Ovary (tissue), 9 donors: ENCODE data around the gene ADAMTS20. TPM values are rescaled to one million over a fixed set of nuclear protein-coding genes. Genes with fewer than 3 reads are reported as not detected.

Experiments used
- DNase-seq, 5 donors: peaks; one replicate each; pipeline ENCODE4 v3.0.0-alpha.2; 2019 to 2020
- H3K27ac ChIP-seq, 2 donors: fragments of 200-600 bp; one replicate each; pipeline versions ENCODE4 v1.5.1 to v1.8.0; 2019 to 2022
- H3K27me3 ChIP-seq: fragments of 200-600 bp; one replicate; pipeline ENCODE4 v1.8.0; 2022
- H3K36me3 ChIP-seq: fragments of 200-600 bp; sonication (generic); one replicate; pipeline ENCODE4 v1.5.1; 2019
- H3K4me1 ChIP-seq: one replicate; pipeline ENCODE4 v1.8.1; 2013; ENCODE audit warnings: mild to moderate bottlenecking, moderate library complexity; ENCODE audit not compliant: insufficient read depth
- H3K4me3 ChIP-seq: fragments of 200-600 bp; sonication (generic); one replicate; pipeline ENCODE4 v1.5.1; 2017
- H3K9me3 ChIP-seq, 2 donors: fragments of 200-600 bp in 1 of 2; sonication (generic) in 1 of 2; one replicate each; pipeline versions ENCODE4 v1.5.1 to v1.8.1; 2013 to 2019; ENCODE audit warnings: mild to moderate bottlenecking in 1 of 2, moderate library complexity in 1 of 2
- EP300 ChIP-seq: sonication (generic); formaldehyde crosslinking; IDR thresholded peaks from one replicate; pipeline ENCODE4 v1.6.1; 2017; ENCODE audit warnings: antibody characterized with exemption
- POLR2A ChIP-seq: fragments of 450-650 bp; IDR thresholded peaks from one replicate; pipeline ENCODE4 v1.6.1; 2017; ENCODE audit warnings: antibody characterized with exemption, mild to moderate bottlenecking, moderate library complexity
- WGBS, 3 donors: extraction: QIAGEN DNeasy Blood & Tissue Kit in 1 of 3; methylation state at CpG; one replicate each; pipeline versions ENCODE4 v1.1.5 to v1.1.7; 2013 to 2017; 5-methylcytosine and 5-hydroxymethylcytosine counted together
- intact Hi-C, 4 donors: fragments of 100-400 bp; cut with DNase I; formaldehyde crosslinking; loops; one replicate each; pipeline versions ENCODE4 v1.11.0 to v1.15.1; 2022 to 2023
- polyA plus RNA-seq, 2 donors: library from polyadenylated mRNA; stranded (reverse); fragments of 200-250 nt in 1 of 2; fragments of 350-450 nt in 1 of 2; fragmentation: Illumina TruSeq in 1 of 2; extraction: RNeasy Lipid Tissue Mini Kit (QIAGEN cat#74804) in 1 of 2; gene quantifications; one replicate each; pipeline ENCODE4 v1.2.3, GENCODE V29; 2013 to 2014
- total RNA-seq, 7 donors: library from RNA; depleted of rRNA in 2 of 7; stranded (reverse); fragments of >200 nt in 2 of 7; fragmentation: NEBNext Ultra II Directional in 3 of 7; extraction: Animal tissue kit (Norgen Biotek cat#: 25700) in 3 of 7; gene quantifications; one replicate each; pipeline versions ENCODE4 v1.1.0 to v1.2.4, GENCODE V29; 2016 to 2023
- TF ChIP-seq, protein P1 (sequence below), 3 donors: fragments of 450-650 bp in 2 of 3; fragments of 200-600 bp in 1 of 3; IDR thresholded peaks; one replicate each; pipeline versions ENCODE4 v1.5.1 to v1.8.0; 2016 to 2022; ENCODE audit warnings: antibody characterized with exemption in 3 of 3, mild to moderate bottlenecking in 1 of 3
- donor health status: DM: no; HTN: no; CAD: no; lungs with moderate emphysema.
- donor health status: DM: no; HTN: no; CAD: no.
- donor health status: Bipolar disorder and iron deficiency.
- donor health status: DM: yes; HTN: yes; CAD: no.
- donor health status: DM: no; HTN: no; CAD: no.
- donor health status: DM: yes; HTN: yes; CAD: no.

ADAMTS20 gene
- total and polyA plus RNA-seq, 9 donors, result 0.23 TPM; not detected in 8

DNA sequence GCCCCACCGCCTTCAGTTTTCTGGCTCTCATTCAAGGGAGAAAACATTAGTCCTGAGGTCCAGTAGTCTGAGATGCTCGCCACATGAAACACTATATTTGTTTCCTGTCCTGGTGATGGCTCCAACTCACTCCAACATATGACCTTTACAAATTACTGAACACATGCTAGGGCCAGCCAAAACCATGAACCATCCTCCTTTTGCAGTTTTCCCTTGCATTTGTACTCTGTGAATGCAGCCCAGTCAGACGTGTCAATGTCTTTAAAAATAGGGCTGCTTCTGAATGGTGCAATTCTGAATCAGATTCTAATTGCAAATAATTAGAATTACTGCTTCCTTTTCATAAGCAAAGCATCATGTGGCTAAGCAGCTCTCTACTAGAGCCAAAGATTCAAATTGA is 36.0 kb downstream of the ADAMTS20 start:
- WGBS, 3 donors, result 51 to 62% (median 58%) methylated on average over 3 of the region's 3 CpGs
- DNase-seq, result no peak
- Histone ChIP-seq H3K4me1 (no peaks in the 10 kb centered on the region), H3K36me3 (no peaks in the 10 kb centered on the region), H3K27me3 (no peaks in the 10 kb centered on the region), H3K4me3 (no peak overlapping the region), H3K9me3 (no peaks in the 10 kb centered on the region), H3K27ac (no peak overlapping the region)
- TF ChIP-seq, protein P1, sequence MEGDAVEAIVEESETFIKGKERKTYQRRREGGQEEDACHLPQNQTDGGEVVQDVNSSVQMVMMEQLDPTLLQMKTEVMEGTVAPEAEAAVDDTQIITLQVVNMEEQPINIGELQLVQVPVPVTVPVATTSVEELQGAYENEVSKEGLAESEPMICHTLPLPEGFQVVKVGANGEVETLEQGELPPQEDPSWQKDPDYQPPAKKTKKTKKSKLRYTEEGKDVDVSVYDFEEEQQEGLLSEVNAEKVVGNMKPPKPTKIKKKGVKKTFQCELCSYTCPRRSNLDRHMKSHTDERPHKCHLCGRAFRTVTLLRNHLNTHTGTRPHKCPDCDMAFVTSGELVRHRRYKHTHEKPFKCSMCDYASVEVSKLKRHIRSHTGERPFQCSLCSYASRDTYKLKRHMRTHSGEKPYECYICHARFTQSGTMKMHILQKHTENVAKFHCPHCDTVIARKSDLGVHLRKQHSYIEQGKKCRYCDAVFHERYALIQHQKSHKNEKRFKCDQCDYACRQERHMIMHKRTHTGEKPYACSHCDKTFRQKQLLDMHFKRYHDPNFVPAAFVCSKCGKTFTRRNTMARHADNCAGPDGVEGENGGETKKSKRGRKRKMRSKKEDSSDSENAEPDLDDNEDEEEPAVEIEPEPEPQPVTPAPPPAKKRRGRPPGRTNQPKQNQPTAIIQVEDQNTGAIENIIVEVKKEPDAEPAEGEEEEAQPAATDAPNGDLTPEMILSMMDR (IDR thresholded peaks at IDR 0.05), result no peak
- TF ChIP-seq EP300 (no peak), POLR2A (no peak)
- intact Hi-C loops, result no loop called here

DNA sequence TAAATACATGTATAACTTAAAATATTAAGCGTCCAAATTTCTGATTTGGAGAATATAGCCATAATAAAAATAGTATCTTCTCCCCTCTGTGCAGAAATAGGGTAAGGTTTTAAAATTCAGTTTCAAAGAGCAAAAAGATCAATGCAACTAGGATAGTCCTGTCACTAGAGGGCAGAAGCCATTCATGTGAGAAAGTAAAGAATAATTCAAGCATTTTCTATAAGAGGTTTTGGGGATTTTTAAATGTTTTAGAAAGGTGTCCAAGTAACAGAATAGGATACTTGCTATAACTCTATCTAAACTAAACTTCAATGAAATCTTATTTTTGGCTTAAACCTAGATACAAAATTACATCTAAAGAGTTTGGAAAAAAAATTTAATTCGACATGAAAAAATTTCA is 50.3 kb downstream of the ADAMTS20 start:
- Histone ChIP-seq H3K4me3 (no peak overlapping the region), H3K4me1 (no peaks in the 10 kb centered on the region), H3K27me3 (no peaks in the 10 kb centered on the region), H3K36me3 (no peaks in the 10 kb centered on the region), H3K27ac (no peak overlapping the region), H3K9me3 (no peaks in the 10 kb centered on the region)
- TF ChIP-seq EP300, result no peak
- TF ChIP-seq, protein P1 (IDR thresholded peaks at IDR 0.05), result no peak
- no peak for TF ChIP-seq POLR2A
- no peak for DNase-seq
- intact Hi-C loops, result no loop called here
- WGBS, 3 donors, result 53 to 67% (median 60%) methylated on average over 2 of the region's 2 CpGs

DNA sequence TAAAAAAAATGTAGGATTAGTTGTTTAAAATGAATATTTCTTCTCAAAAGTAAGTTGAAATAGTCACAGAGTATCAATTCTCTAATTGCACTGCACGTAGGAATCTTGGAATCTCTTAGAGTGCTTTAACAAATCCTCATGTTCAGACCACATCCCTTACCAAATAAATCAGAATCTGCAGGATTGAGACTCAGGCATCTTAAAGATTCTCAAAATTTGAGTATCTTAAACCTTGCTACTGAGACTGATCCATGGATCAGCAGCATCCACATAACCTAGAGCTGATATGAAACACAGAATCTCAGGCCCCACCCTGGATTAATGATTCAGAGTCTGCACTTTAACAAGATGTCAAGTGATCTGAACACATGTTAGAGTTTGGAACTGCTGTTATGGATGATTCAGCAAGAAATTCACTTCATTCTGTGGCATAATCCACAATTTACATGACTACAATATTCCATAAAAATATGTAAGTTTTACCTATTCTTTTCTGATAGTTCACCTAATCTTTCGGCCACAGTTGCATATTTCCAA is 58.7 kb downstream of the ADAMTS20 start:
- H3K27ac ChIP-seq, result no peak overlapping the region
- no peak for TF ChIP-seq EP300
- TF ChIP-seq POLR2A, result no peak
- TF ChIP-seq, protein P1 (IDR thresholded peaks at IDR 0.05), result no peak
- intact Hi-C loops, result no loop called here
- H3K4me1 ChIP-seq, result no peaks in the 10 kb centered on the region
- WGBS, 3 donors, result 72 to 80% (median 76%) methylated on average over 2 of the region's 2 CpGs
- no peak overlapping the region for H3K4me3 ChIP-seq
- no peaks in the 10 kb centered on the region for H3K36me3 ChIP-seq
- H3K9me3 ChIP-seq, result no peaks in the 10 kb centered on the region
- DNase-seq, result no peak
- H3K27me3 ChIP-seq, result no peaks in the 10 kb centered on the region

DNA sequence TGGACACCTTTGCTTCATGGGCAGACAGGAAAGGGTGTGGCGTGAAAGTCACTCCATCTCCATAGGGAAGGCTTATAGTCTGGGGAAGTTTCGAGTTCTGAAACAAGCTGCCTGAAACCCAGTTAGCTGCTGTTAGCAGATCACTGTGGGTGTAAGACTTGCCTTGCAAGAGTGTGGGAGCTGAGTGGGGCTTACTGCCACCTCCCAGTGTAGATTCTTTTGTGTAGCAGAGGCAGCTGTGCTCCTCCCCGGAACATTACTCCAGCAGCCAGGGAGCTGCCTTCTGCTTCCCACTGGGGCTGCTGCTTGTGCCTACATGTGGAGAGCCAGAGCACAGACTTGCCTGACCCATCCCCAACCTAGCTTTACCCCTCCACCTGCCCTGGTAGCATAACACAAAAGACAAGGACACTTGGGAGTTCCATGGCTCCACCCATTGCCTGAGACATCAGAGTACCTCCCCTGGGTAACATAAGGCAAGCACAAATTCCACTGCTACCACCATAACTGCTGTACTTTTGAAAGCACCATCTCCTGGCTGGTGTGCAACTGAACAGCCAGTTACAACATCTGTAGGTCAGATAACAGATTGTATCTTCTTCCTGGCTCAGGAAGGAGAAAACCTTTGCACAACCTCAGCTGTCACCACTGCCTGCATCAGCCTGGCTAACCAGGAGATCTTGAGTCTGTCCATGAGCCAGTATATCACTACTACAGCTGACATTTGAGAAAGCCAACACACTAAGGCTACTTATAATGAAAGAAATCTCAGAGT is 69.5 kb downstream of the ADAMTS20 start:
- Histone ChIP-seq H3K9me3 (no peaks in the 10 kb centered on the region), H3K36me3 (no peaks in the 10 kb centered on the region), H3K27me3 (no peaks in the 10 kb centered on the region), H3K27ac (no peak overlapping the region), H3K4me1 (no peaks in the 10 kb centered on the region), H3K4me3 (no peak overlapping the region)
- DNase-seq, result no peak
- WGBS, 3 donors, result 85 to 96% (median 87%) methylated on average over 2 to 3 of the region's 3 CpGs
- intact Hi-C loops, result no loop called here
- TF ChIP-seq POLR2A, result no peak
- TF ChIP-seq, protein P1 (IDR thresholded peaks at IDR 0.05), result no peak
- no peak for TF ChIP-seq EP300
